Heart left ventricle (tissue), 16 donors: ENCODE results near the gene PABPN1L. TPM values are rescaled to one million over a fixed set of nuclear protein-coding genes. Genes with fewer than 3 reads are reported as not detected.

Source experiments
- ATAC-seq, 4 donors: fragments of 200-7000 bp; cut with Tn5 transposase; one replicate each; pipeline ENCODE4 v1.9.1; 2020 to 2022; ENCODE audit warnings: moderate library complexity in 4 of 4, mild to moderate bottlenecking in 3 of 4, moderate number of reproducible peaks in 1 of 4
- DNase-seq, 5 donors: peaks; one replicate each; pipeline ENCODE4 v3.0.0-alpha.2; 2020
- H3K27ac ChIP-seq, 12 donors: fragments of 200-600 bp; sonication (generic) in 4 of 12; one replicate each; pipeline versions ENCODE4 v1.5.0 to v1.8.0; 2016 to 2022; ENCODE audit warnings: mild to moderate bottlenecking in 2 of 12
- H3K27me3 ChIP-seq, 9 donors: fragments of 200-600 bp; sonication (generic) in 2 of 9; one replicate each; pipeline versions ENCODE4 v1.5.1 to v1.8.0; 2016 to 2022; ENCODE audit warnings: mild to moderate bottlenecking in 3 of 9
- H3K36me3 ChIP-seq, 9 donors: fragments of 200-600 bp; sonication (generic) in 2 of 9; one replicate each; pipeline versions ENCODE4 v1.5.0 to v1.8.0; 2018 to 2022; ENCODE audit warnings: mild to moderate bottlenecking in 2 of 9
- H3K4me1 ChIP-seq, 12 donors: fragments of 200-600 bp; sonication (generic) in 4 of 12; one replicate each; pipeline versions ENCODE4 v1.5.0 to v1.8.0; 2016 to 2022; ENCODE audit warnings: mild to moderate bottlenecking in 3 of 12
- H3K4me3 ChIP-seq, 12 donors: fragments of 200-600 bp; sonication (generic) in 4 of 12; one replicate each; pipeline versions ENCODE4 v1.5.0 to v1.8.0; 2017 to 2022; ENCODE audit warnings: mild to moderate bottlenecking in 9 of 12, moderate library complexity in 4 of 12
- H3K9me3 ChIP-seq, 12 donors: fragments of 200-600 bp; sonication (generic) in 4 of 12; one replicate each; pipeline versions ENCODE4 v1.5.0 to v1.8.0; 2016 to 2022; ENCODE audit warnings: mild to moderate bottlenecking in 1 of 12
- CTCF ChIP-seq, 12 donors: fragments of 200-600 bp; sonication (generic) in 4 of 12; IDR thresholded peaks; one replicate each; pipeline versions ENCODE4 v1.5.0 to v1.8.0; 2018 to 2022; ENCODE audit warnings: antibody characterized with exemption in 12 of 12, mild to moderate bottlenecking in 5 of 12
- POLR2A ChIP-seq, 2 donors: fragments of 450-650 bp; IDR thresholded peaks; one replicate each; pipeline ENCODE4 v1.6.1; 2017; ENCODE audit warnings: antibody characterized with exemption in 2 of 2, mild to moderate bottlenecking in 2 of 2, moderate library complexity in 2 of 2
- WGBS, 4 donors: extraction: QIAGEN DNeasy Blood & Tissue Kit in 2 of 4; methylation state at CpG; one replicate each; pipeline versions ENCODE4 v1.1.5 to v1.1.7; 2013 to 2018; 5-methylcytosine and 5-hydroxymethylcytosine counted together
- intact Hi-C, 10 donors: fragments of 100-400 bp; cut with DNase I; formaldehyde crosslinking; loops; one replicate each; pipeline versions ENCODE4 v1.11.1 to v1.14.2; 2022
- polyA plus RNA-seq, 2 donors: library from polyadenylated mRNA; stranded (reverse); fragments of 200-250 nt; gene quantifications; one replicate each; pipeline ENCODE4 v1.2.3, GENCODE V29; 2013
- total RNA-seq, 9 donors: library from RNA; depleted of rRNA in 2 of 9; stranded (reverse); fragments of >200 nt in 2 of 9; fragmentation: NEBNext Ultra II Directional in 3 of 9; extraction: Animal tissue kit (Norgen Biotek cat#: 25700) in 3 of 9; gene quantifications; one replicate each; pipeline versions ENCODE4 v1.1.0 to v1.2.4, GENCODE V29; 2016 to 2023
- donor health status: ischemic (EF 13 %, LVEDD 7.1; RV severe dilation, severe dysfunction).
- donor health status: healthy with polysubstance abuse.
- donor health status: DM: no; HTN: yes; CAD: no.
- donor health status: DM: no; HTN: no; CAD: no.
- donor health status: ischemic (EF 25% LVEDD 6.9; RV normal size, moderate dysfunction).
- donor health status: ischemic (EF 25% LVEDD 5.7; RV mildly dilated, moderate dysfunction).
- donor health status: healthy.
- donor health status: DM: yes; HTN: yes; CAD: no.
- donor health status: ischemic (EF 35%, LVEDD 5.7; RV mildly dilated, moderate dysfunction).
- donor health status: nonischemic (EF 11% LVEDD 7.7; RV severe dilation, severe dysfunction).
- donor health status: DM: yes; HTN: yes; CAD: no.
- donor health status: PGD.
- donor health status: ischemic (EF 29% LVEDD 5.4; RV normal size, mild dysfunction).
- donor health status: nonischemic (EF 23%, LVEDD 6.1; RV moderate dilation, normal function).

Gene PABPN1L
- total and polyA plus RNA-seq, 11 donors: not detected

- intact Hi-C loops: loop anchor here in 1 of 10 donors (10.0 kb wide), 1 partner anchor 364 kb away; the partner anchor contains the start of gene ZNF778
- 94 to 96% (median 94%) methylated on average over 30 to 33 of the region's 33 CpGs for WGBS, 4 donors
- H3K27me3 ChIP-seq: no peaks in the 10 kb centered on the region
- H3K27ac ChIP-seq: no peak overlapping the region
- H3K4me3 ChIP-seq: no peak overlapping the region
- peaks cover 0 to 19% (median 3%) of the 10 kb centered on the region in 9 donors for H3K36me3 ChIP-seq
- peaks cover 0 to 29% (median 3%) of the 10 kb centered on the region in 12 donors for H3K4me1 ChIP-seq
- ATAC-seq: no peak
- TF ChIP-seq CTCF (IDR thresholded peaks at IDR 0.05) (no peak), POLR2A (IDR thresholded peaks at IDR 0.05) (no peak)
- H3K9me3 ChIP-seq: no peaks in the 10 kb centered on the region
- DNase-seq: no peak
Measured at GRCh38 chr16:88850531-88851199, 15.8 kb downstream of the PABPN1L start.

GRCh38 chr16:88848557-88848956 lies 17.9 kb downstream of the PABPN1L start:
- no peaks in the 10 kb centered on the region for H3K9me3 ChIP-seq
- H3K4me1 ChIP-seq: peaks cover 0 to 8% (median 0%) of the 10 kb centered on the region in 12 donors
- no peak overlapping the region for H3K27ac ChIP-seq
- intact Hi-C loops: no loop called here
- peaks cover 0 to 19% (median 3%) of the 10 kb centered on the region in 9 donors for H3K36me3 ChIP-seq
- no peak for TF ChIP-seq POLR2A (IDR thresholded peaks at IDR 0.05)
- no peak for TF ChIP-seq CTCF (IDR thresholded peaks at IDR 0.05)
- H3K27me3 ChIP-seq: no peaks in the 10 kb centered on the region
- 88 to 93% (median 91%) methylated on average over 19 to 21 of the region's 21 CpGs for WGBS, 4 donors
- ATAC-seq: no peak
- no peak for DNase-seq
- H3K4me3 ChIP-seq: no peak overlapping the region

DNA sequence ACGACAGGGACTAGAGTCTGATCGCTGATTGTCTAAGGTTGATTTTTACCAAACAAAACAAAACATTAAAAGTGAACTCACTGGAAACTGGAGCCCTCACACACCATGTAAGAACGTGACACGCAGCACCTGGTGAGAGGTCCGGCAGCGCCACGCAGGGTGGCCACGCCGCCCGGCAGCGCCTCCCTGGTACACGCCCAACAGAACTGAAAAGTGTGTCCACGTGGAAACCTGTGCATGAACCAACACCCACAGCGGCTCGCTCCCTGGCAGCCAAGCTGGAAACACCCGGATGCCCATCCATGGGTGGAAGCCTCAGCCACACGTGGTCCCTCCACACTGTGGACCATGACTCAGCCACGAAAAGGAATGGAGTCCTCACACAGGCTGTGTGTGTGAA lies 18.8 kb downstream of the PABPN1L start:
- Histone ChIP-seq H3K27me3 (no peaks in the 10 kb centered on the region), H3K27ac (no peak overlapping the region), H3K4me1 (no peaks in the 10 kb centered on the region), H3K9me3 (no peaks in the 10 kb centered on the region), H3K4me3 (no peak overlapping the region), H3K36me3 (peaks cover 0 to 21% (median 6%) of the 10 kb centered on the region in 9 donors)
- intact Hi-C loops: no loop called here
- no peak for TF ChIP-seq POLR2A (IDR thresholded peaks at IDR 0.05)
- TF ChIP-seq CTCF (IDR thresholded peaks at IDR 0.05): no peak
- ATAC-seq (no peak), DNase-seq (no peak)
- 92 to 95% (median 95%) methylated on average over 18 of the region's 18 CpGs for WGBS, 4 donors

DNA sequence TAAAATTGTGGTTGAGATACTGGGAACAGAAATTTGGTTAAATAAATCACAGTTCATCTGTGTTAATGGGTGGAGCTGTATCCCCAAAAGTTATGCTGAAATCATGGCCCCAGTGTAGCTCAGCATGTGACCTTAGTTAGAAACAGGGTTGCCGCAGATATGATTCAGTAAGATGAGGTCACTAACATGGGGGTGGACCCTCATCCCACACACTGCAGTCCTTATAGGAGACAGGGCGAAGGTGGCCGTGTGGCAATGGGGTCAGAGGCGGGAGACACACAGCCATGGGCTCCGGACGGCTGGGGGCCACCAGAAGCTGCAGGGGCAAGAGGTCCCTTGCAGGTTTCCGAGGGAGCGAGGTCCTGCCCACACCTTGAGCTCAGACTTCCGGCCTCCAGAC lies 20.4 kb downstream of the PABPN1L start:
- WGBS, 4 donors: 91 to 96% (median 94%) methylated on average over 9 of the region's 9 CpGs
- Histone ChIP-seq H3K9me3 (no peaks in the 10 kb centered on the region), H3K27me3 (no peaks in the 10 kb centered on the region), H3K4me1 (no peaks in the 10 kb centered on the region), H3K36me3 (peaks cover 0 to 25% (median 7%) of the 10 kb centered on the region in 9 donors), H3K27ac (no peak overlapping the region), H3K4me3 (no peak overlapping the region)
- ATAC-seq (no peak), DNase-seq (no peak)
- intact Hi-C loops: no loop called here
- TF ChIP-seq POLR2A (IDR thresholded peaks at IDR 0.05) (no peak), CTCF (IDR thresholded peaks at IDR 0.05) (no peak)
